HG02798 (cell line): ENCODE measurements around the gene ITPKB.
"Not testable (repeated sequence)": the region's sequence is repeated elsewhere in the genome, so short reads cannot be mapped to it uniquely, and the experiment has no call there.

ENCODE experiments used
- ATAC-seq: cut with Tn5 transposase; IDR thresholded peaks from one replicate; pipeline ENCODE4 v1.9.1; 2021; ENCODE audit warnings: mild to moderate bottlenecking; ENCODE audit not compliant: unreplicated experiment, poor library complexity

ITPKB gene

GRCh38 chr1:226629896-226630550 is 109.1 kb downstream of the ITPKB start:
- ATAC-seq = no peak

GRCh38 chr1:226629210-226629895 is 109.7 kb downstream of the ITPKB start:
- no peak for ATAC-seq

DNA sequence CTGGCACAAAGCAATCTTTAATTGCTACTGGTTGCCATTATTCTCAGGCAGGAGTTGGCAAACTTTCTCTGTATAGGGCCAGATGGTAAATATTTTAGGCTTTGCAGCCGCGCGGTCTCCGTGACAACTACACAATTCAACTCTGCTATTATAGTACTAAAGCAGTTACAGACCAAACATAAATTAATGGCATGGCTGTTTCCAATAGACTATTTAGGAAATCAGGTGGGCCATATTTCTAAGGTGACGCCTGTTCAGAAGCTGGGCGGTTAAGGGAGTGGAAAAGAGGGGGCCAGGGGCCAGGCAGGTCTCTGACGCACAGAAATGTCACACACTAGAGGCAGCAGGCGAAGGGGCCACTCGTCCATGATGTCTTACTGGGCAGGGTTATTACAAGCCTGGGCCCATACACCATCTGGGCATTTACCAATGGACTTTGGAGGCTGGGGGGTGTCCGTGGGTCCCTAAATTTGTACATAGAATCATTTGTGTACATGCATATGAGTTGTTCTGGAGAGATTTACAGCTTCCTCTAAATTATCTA is 110.4 kb downstream of the ITPKB start:
- ATAC-seq = no peak

- ATAC-seq = no peak
Observed at GRCh38 chr1:226627924-226628611, 111.0 kb downstream of the ITPKB start.

DNA sequence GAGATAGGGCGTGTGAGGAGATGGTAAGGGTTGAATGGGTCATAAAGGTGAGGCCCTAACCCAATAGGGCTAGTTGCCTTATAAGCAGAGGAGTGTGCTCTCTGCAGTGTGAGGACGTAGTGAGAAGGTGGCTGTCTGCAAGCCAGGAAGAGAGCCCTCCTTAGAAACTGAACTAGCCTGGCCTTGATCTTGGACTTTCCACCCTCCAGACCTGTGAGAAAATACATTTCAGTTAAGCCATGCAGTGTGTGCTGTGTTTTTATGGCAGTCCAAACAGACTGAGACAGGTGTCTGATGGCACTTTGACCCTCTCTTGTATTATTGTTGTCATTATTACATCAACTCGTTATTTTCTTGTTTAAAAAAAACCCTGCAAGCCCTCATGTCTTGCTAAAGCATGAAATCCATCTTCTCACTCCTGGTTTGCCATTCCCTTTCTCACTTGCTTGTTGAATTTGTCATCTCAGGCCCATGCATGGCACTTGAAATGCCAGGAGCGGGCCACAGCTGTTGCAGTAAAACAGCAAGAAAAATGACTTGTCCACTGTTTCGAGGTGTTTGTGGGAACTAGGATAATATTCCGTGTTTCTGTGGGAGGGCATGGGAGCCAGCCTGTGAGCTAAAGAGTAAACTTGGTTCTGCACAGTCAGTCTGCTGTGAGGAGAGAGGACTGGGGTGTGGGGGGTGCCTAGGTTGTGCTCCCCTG is 111.9 kb downstream of the ITPKB start:
- ATAC-seq = no peak

GRCh38 chr1:226626577-226626956 is 112.5 kb downstream of the ITPKB start:
- ATAC-seq = peak; percentile 75

DNA sequence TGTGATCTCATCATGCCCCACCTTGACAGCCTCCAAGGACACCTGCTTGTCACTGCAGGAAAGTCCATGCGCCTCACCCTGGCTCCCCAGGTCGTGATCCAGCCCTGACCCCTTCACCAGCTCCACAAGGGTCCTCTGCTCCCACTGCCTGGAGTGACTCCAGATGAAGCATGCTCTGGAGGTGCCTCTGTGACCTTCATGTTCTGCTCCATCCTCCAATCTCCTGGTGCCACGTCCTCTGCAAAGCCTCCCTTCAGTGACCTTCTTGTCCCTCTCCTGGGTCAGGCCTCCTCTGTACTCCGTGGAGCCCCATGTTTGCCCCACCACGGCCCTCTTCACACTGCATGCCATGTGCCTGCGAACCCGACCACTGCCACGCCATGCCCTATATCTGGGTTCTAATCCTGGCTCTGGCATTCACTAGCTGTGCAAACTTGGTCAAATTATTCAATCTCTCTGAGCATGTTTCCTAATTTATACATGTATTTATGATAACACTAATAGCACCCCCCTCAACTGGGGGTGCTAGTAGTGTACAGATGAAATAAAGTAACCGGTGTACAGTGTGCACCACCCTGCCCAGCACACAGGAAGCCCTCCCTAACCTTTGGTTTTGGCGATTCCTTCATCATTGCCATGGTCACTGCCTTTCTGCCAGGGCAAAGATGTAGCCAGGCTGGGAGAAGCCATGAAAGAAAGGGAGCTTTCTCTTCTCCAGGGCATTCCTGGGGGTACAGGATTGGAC is 113.1 kb downstream of the ITPKB start:
- ATAC-seq = peak; percentile 26

DNA sequence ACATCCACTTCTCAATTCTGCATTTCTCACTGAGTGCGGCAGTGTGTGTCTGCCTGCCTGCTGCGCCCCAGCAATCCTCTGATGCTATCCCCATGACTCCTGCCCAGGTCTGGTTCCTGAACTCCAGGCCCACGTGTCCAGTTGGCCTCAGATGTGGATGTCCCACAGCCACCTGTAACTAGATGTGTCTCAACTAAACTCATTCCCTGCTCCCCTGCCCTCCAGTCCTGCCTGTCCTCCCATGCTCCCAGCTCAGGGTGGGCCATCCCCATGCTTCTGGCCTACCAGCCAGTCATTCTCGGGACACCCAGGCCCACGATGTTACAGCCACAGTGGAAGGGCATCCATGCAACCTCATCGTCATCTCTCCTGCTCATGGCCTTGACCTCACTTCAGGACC is 113.8 kb downstream of the ITPKB start:
- ATAC-seq = no peak

GRCh38 chr1:226624526-226624925 is 114.6 kb downstream of the ITPKB start:
- ATAC-seq = no peak

DNA sequence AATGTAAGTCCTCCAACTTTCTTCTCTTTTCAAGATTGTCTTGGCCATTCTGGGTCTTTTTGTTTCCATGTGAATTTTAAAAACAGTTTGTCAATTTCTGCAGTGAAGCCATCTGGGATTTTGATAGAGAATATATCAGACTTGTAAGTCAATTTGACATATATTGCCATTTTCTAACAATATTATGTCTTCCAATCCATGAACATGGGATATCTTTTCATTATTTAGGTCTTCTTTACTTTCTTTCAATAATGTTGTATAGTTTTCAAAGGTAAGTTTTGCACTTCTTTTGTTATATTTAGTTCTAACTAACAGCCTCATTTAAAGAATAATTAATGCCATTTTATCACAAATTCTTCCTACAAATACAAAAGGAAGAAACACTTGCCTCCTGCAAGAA is 117.1 kb downstream of the ITPKB start:
- no peak for ATAC-seq

- no peak for ATAC-seq
Observed at GRCh38 chr1:226619031-226619430, 120.1 kb downstream of the ITPKB start.

DNA sequence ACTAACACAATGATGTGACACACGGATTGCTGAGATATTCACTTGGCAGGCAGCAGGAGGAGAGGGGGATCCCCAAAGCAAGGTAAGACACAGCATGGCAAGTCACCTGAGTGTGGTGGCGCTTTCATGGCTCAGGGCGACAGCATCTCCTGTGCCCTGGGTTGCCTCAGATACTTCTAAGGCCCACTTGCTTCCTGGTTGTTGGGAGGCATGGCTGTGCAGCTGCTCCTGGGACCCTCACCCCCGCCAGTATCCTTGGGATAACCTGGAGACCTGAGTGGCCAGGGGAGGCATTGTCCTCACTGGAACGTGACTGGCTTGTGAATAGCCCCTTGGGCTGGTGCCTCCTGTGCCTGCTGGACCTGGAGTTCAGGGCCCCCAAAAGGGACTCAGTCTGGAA is 120.7 kb downstream of the ITPKB start:
- ATAC-seq = no peak

GRCh38 chr1:226617719-226618118 is 121.4 kb downstream of the ITPKB start:
- not testable (repeated sequence) for ATAC-seq

- ATAC-seq = no peak
Observed at GRCh38 chr1:226617109-226617508, 122.0 kb downstream of the ITPKB start.

- no peak for ATAC-seq
Observed at GRCh38 chr1:226616636-226617035, 122.4 kb downstream of the ITPKB start.

GRCh38 chr1:226615876-226616275 is 123.2 kb downstream of the ITPKB start:
- ATAC-seq = no peak

DNA sequence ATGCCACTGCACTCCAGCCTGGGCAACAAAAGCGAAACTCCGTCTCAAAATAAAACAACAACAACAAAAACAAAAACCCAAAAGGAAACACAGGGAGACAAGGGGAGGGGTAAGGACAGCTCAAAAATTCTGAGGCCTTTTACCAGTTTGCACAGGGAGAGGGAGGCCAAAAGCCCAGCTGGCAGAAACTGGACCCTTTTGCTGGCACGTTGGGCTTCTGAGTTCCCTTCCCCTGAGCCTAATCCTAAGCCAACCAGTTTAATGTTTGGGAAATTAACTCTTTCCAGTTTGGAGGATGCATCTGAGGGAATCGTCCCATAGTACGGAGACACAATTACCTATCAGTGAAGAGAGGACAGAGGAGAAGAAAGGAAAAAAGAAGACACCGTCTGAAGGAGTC is 127.1 kb downstream of the ITPKB start:
- not testable (repeated sequence) for ATAC-seq

GRCh38 chr1:226611301-226611700 is 127.8 kb downstream of the ITPKB start:
- ATAC-seq = no peak

- ATAC-seq = no peak
Observed at GRCh38 chr1:226610671-226611070, 128.4 kb downstream of the ITPKB start.

DNA sequence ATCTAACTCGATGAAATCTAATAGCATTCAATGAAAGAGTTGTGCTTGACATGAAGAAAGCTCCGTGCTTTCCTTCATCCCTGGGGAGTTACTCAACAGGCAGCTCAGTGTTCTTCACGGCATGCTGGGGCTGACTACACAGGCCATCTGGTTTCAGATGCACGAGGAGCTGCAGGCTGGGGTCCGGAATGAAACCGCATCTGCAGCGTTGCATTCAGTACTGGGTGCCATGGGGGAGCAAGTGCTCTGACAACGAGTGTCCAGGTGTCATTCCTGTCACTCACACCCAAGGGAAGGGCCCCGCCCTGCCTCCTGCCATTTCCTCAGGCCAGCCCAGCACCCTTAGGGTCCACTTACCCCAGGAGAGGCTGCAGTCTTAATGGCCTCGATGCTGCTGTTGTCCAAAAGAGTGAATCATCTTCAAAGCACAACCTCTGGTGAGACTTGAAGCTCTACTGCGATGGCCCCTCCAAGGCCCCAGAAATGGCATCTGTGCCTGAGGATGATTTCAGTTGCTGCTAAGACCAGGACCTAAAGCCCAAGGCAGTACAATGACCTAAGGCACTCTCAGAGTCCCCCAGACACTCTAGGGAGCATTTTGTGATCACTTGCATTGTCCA is 129.1 kb downstream of the ITPKB start:
- ATAC-seq = no peak
